ENCODE results near the gene C1orf210. TPM values are rescaled to one million over a fixed set of nuclear protein-coding genes. Genes with fewer than 3 reads are reported as not detected.

Gene C1orf210
- total and polyA plus RNA-seq, 2 of the 4 experiments (the other 2 are of a cell fraction), result not detected

GRCh38 chr1:43302201-43302600, 16.8 kb upstream of the C1orf210 start:
- Histone ChIP-seq H2BK20ac (ENCODE audit: low read depth, low read length) (no peak overlapping the region), H3K4me3 (ENCODE audit: insufficient read depth, low read depth, low read length) (no peak overlapping the region), H3K27me3 (ENCODE audit: control insufficient read depth, insufficient read depth, low read length) (peaks cover 6% of the 10 kb centered on the region; the same call in 1 of the 2 replicates), H3K9me3 (ENCODE audit: control insufficient read depth, insufficient read depth, low read length) (no peaks in the 10 kb centered on the region), H3K14ac (replicated peaks; ENCODE audit: low read depth, low read length) (no peak overlapping the region), H4K91ac (ENCODE audit: insufficient read depth, low read depth, low read length) (no peak overlapping the region), H4K20me1 (ENCODE audit: insufficient read depth, low read length) (no peaks in the 10 kb centered on the region), H3K9me1 (ENCODE audit: insufficient read depth, low read length) (no peaks in the 10 kb centered on the region), H2AFZ (replicated peaks; ENCODE audit: low read length, poor library complexity) (no peak overlapping the region), H3K27ac (ENCODE audit: insufficient read depth, low read length) (no peak overlapping the region), H2AK5ac (ENCODE audit: low read depth, low read length) (no peak overlapping the region), H3K56ac (ENCODE audit: extremely low read depth, insufficient read depth, low read length) (no peak overlapping the region), H3K79me1 (ENCODE audit: low read depth in 1 of 2, low read length in 2 of 2) (no peaks in the 10 kb centered on the region), H3K4me2 (ENCODE audit: low read depth, low read length) (no peak overlapping the region), H4K8ac (ENCODE audit: low read depth in 2 of 2, low read length in 2 of 2) (no peak overlapping the region), H3K18ac (ENCODE audit: low read depth, low read length) (no peak overlapping the region), H3K23ac (ENCODE audit: low read depth, low read length) (no peak overlapping the region), H2BK15ac (ENCODE audit: low read depth, low read length) (no peak overlapping the region), H3K36me3 (ENCODE audit: control insufficient read depth, insufficient read depth, low read length) (no peaks in the 10 kb centered on the region), H3K4me1 (ENCODE audit: control insufficient read depth, insufficient read depth, low read length) (peaks cover 4% of the 10 kb centered on the region; the same call in 1 of the 2 replicates), H2AK9ac (replicated peaks; ENCODE audit: low read depth, low read length, poor library complexity) (no peak overlapping the region), H2BK5ac (ENCODE audit: low read depth, low read length, poor library complexity, severe bottlenecking) (no peak overlapping the region), H3K9ac (ENCODE audit: low read depth, low read length) (no peak overlapping the region), H3K4ac (ENCODE audit: low read depth, low read length) (no peak overlapping the region), H2BK120ac (ENCODE audit: low read depth, low read length) (no peak overlapping the region), H4K5ac (ENCODE audit: low read depth, low read length) (no peak overlapping the region)
- CTCF ChIA-PET, result no interaction called here
- DNase-seq (no peak), ATAC-seq (ENCODE audit: low read depth) (no peak)
- POLR2A ChIA-PET (ENCODE audit: unreplicated experiment), result no interaction called here
- intact Hi-C loops (cut with micrococcal nuclease) (no loop called here), dilution Hi-C loops (cut with HindIII; ENCODE audit: low sequenced_read_pairs, unreplicated experiment) (no loop called here), in situ Hi-C loops (cut with MboI; ENCODE audit: low sequenced_read_pairs) (no loop called here)
- no CpG with 5 or more reads among the region's 1 CpG for WGBS, 2 experiments (ENCODE audit: extremely low coverage in 2 of 2, insufficient read length in 1 of 2)
- no TSS peak for BruUV-seq (replicated peaks)
- TF ChIP-seq MAFK (IDR thresholded peaks at IDR 0.05; ENCODE audit: low read depth, low read length) (no peak), RFX5 (IDR thresholded peaks at IDR 0.05; ENCODE audit: low read depth, low read length) (no peak), RCOR1 (IDR thresholded peaks at IDR 0.05; ENCODE audit: insufficient replicate concordance, low read length) (no peak), CHD1 (IDR thresholded peaks at IDR 0.05; ENCODE audit: low read depth, low read length) (no peak), CEBPB (IDR thresholded peaks at IDR 0.05; ENCODE audit: low read depth, low read length) (no peak), SMC3 (IDR thresholded peaks at IDR 0.05; ENCODE audit: low read depth, low read length) (no peak), RAD21 (IDR thresholded peaks at IDR 0.05; ENCODE audit: low read length) (no peak), NFE2L2 (IDR thresholded peaks at IDR 0.05; ENCODE audit: low read depth, low read length) (no peak), FOS (IDR thresholded peaks at IDR 0.05; ENCODE audit: low read depth, low read length) (no peak), BHLHE40 (IDR thresholded peaks at IDR 0.05; ENCODE audit: low read depth, low read length) (no peak), MXI1 (IDR thresholded peaks at IDR 0.05; ENCODE audit: borderline replicate concordance, low read depth, low read length) (no peak), USF2 (IDR thresholded peaks at IDR 0.05; ENCODE audit: low read depth, low read length) (no peak), CTCF (conservative IDR thresholded peaks at IDR 0.05; ENCODE audit: low read depth, low read length) (no peak), POLR2A (IDR thresholded peaks at IDR 0.05; ENCODE audit: low read depth, low read length) (no peak), MAZ (IDR thresholded peaks at IDR 0.05; ENCODE audit: borderline replicate concordance, low read depth, low read length) (no peak), ELK1 (IDR thresholded peaks at IDR 0.05; ENCODE audit: borderline replicate concordance, low read depth, low read length) (no peak)
